ENCODE data around the gene STOML1.

Gene STOML1

GRCh38 chr15:73930790-73931281, 61.3 kb downstream of the STOML1 start:
- no peak for DNase-seq (ENCODE audit: low spot score)

- no peak for DNase-seq (ENCODE audit: low spot score)
These were observed 61.7 kb downstream of the STOML1 start for GRCh38 chr15:73930371-73930770.

- no peak for DNase-seq (ENCODE audit: low spot score)
These were observed 63.0 kb downstream of the STOML1 start for GRCh38 chr15:73928971-73929627.
